Renal pelvis (tissue), 4 donors: Measurements from ENCODE around the gene SMYD1. TPM values are rescaled to one million over a fixed set of nuclear protein-coding genes. Genes with fewer than 3 reads are reported as not detected.

Experiments
- DNase-seq: peaks from one replicate; pipeline ENCODE4 v3.0.0-alpha.2; 2013
- polyA plus RNA-seq, 3 donors: library from polyadenylated mRNA; unstranded; fragments of 120-200 nt; gene quantifications; one replicate each; pipeline ENCODE4 v1.2.1, GENCODE V29; 2013; ENCODE audit not compliant: insufficient read length in 3 of 3

The SMYD1 gene
- polyA plus RNA-seq, 3 donors = 0.10 to 0.13 TPM; not detected in 1

GRCh38 chr2:88141952-88142351, 74.3 kb downstream of the SMYD1 start:
- DNase-seq = no peak

- DNase-seq = no peak
Observed at GRCh38 chr2:88144271-88144670, 76.6 kb downstream of the SMYD1 start.

- DNase-seq = no peak
Observed at GRCh38 chr2:88144914-88145497, 77.4 kb downstream of the SMYD1 start.

GRCh38 chr2:88146590-88146989, 79.0 kb downstream of the SMYD1 start:
- no peak for DNase-seq

GRCh38 chr2:88147145-88147544, 79.5 kb downstream of the SMYD1 start:
- DNase-seq = no peak

- DNase-seq = no peak
Observed at GRCh38 chr2:88148929-88149438, 81.4 kb downstream of the SMYD1 start.

GRCh38 chr2:88159481-88159880, 91.9 kb downstream of the SMYD1 start:
- no peak for DNase-seq

GRCh38 chr2:88159955-88160415, 92.4 kb downstream of the SMYD1 start:
- DNase-seq = peak; percentile 65

GRCh38 chr2:88160517-88160916, 92.9 kb downstream of the SMYD1 start:
- DNase-seq = no peak

- no peak for DNase-seq
Observed at GRCh38 chr2:88161446-88162244, 94.0 kb downstream of the SMYD1 start.

Other genes with a start within 250 kb of the SMYD1 start
- 1 to 10 TPM in 2 of 3 donors, under 1 TPM in 1; 0.61 to 5.8 (median 2.6) TPM for gene RGPD2, start 242.0 kb upstream of the SMYD1 start, polyA plus RNA-seq
- not detected for gene RNU2-63P, start 51.3 kb upstream of the SMYD1 start, polyA plus RNA-seq
- gene KRCC1, start 12.0 kb upstream of the SMYD1 start, polyA plus RNA-seq = 10 to 100 TPM; 49.5 to 57.0 (median 50.7) TPM
- gene FABP1, start 60.2 kb downstream of the SMYD1 start, polyA plus RNA-seq = 10 to 100 TPM; 18.5 to 36.0 (median 25.2) TPM
- gene THNSL2, start 102.5 kb downstream of the SMYD1 start, polyA plus RNA-seq = 10 to 100 TPM; 21.7 to 71.2 (median 33.1) TPM